Cardiac atrium fibroblast (primary cell): ENCODE measurements around the gene SEC14L5. TPM values are rescaled to one million over a fixed set of nuclear protein-coding genes. Genes with fewer than 3 reads are reported as not detected.

Source experiments
- total RNA-seq: library from RNA; depleted of rRNA; stranded (reverse); fragments of >200 nt; gene quantifications from 2 replicates; pipeline ENCODE4 v1.2.3, GENCODE V29; 2015

SEC14L5 gene
- under 0.01 and 0.72 TPM in 2 replicates for total RNA-seq

DNA sequence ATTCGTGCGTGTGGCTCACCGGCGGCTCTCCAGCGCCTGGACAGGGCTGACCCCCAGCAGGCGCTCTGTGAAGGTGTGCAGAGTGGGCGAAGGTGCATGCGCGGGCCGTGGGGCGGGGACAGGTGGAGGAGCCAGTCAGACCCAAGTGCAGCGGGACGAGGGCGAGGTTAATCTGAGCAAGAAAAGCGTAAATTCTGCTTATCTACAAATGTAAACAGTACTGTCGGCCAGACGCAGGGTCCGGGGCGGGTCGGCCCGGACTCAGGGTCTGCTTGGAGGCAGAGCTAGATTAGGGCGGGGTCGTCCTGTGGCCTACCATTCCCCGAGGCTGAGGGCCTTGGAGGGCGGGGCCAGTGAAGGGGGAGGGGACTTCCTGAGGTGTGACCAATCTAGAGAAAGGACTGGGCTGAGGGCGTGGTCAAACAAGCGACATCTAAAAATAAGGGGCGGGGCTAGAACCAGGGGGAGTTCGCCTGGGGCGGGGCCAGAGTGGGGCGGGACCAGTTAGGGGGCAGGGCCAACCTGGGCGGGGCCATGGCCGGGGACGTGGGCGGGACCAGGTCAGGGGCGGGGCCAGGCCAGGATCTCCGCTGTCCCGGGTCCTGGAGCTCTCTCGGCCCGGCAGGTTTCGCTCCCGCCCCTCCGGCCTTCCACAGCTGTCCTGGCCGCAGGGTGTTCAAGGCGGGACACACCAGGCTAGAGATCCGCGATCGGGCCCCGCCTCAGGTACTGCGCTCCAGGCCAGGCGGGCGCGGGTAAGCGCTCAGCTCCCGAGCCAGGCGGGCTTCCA lies at the start of gene SEC14L5:
Gene SEC14L5, plus strand, starts transcription at position 611 of the 790 bp plus-strand sequence. CDS start 994 bp downstream, outside the sequence.

DNA sequence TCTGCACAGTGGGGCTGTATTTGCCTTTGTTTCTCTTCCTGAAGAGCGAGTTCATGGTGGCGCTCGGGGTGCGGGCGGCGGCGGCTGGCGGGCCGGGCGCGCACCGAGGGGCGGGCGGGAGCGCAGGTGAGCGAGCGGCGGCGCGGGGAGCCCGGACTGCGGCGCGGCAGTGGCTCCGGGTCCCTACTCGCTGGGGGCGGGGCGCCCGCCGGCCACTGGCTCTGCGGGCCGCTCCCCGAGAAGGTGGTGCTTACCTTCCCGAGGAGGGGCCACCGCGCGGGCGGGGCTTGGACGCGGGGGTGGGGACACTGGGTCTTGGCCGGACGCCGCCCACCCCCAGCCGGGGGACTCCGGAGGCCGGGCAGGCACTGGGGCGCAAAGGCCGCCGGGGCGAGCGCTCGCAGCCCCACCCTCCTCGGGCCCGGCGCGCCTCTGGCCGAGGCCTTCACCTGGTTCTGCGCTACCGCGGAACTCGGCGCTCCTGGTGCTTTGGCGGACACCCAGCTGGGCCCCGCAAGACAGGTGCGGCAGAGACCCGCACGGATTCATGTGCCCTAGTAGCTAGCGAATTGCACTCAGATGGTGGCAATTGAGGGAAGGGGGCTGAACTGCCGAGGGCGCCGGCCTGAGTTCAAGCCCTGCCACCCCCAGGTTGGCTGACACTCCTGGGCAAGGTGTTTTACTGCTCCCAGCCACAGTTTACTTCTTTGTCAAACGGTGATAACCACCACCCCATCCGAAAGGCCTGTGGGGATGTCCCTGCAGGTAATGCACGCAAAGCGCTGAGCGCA lies 20.9 kb upstream of the SEC14L5 start, which contains the start of gene PPL:
Gene PPL, minus strand, starts transcription at position 158 of the 791 bp plus-strand sequence. Its CDS starts 103 bp downstream, at position 55.

DNA sequence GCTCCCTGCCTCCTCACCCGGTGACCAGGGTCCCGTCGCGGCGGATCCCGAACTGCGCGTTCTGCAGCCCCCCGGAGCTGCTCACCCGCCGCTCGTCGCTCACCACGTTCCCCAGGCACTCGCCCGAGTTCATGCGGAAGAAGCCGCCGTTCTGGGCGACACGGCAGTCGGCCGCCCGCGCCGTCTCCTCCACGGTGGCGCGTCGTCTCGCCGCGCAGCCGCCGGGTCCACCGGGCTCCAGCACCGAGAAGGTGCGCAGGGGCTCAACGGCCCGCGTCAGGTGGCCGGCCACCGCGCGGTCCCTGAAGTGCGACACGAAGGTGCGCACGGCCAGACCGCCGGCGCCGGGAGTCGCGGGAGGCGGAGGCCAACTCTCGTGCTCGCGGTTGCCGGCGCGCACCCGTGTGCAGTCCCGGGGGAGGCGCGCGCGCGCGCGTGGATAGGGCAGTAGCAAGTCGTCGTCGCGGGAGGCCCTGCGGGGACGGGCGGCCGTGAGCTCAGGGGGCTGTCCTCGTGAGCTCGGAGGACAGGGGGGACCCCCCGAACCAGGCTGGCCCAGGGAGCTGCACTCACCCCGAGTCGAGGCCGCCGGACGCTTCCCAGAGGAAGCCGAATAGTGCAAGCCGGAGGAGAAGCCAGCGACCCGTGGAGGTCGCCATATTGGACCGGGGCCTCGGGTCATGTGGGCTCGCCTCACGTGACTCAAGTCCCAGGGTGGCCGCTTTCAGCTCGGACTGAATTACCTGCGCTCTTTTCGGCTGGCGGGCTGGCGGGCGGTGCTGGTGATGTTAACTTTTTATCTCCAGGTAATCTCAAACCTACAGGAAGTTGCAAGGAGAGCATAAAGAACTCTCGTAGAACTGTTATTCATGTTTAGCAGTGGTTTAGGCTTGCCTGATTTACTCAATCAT lies 75.4 kb downstream of the SEC14L5 start, which contains the start of gene NAGPA:
Gene NAGPA, minus strand, starts transcription at position 680 of the 911 bp plus-strand sequence. Its CDS starts 21 bp downstream, at position 659.

DNA sequence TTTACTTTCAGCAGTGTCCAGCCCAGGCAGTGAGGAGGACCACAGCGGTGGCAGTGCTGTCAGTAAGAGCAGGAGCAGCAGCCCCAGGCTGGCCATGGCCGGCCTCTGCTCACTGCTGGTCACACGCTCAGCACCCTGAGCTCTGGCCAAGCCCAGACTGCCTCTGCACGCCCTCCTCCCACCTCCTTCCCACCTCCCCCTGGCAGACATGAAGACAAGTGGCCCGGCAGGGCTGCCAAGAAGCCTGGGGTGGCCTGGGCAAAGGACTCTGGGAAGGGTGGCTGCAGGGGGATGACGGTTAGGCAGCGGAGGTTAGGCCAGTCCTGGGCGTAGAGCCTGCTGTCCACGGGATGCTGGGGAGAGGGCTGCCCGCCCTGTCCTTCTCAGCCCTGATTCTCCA lies 107.7 kb downstream of the SEC14L5 start, which contains the start of gene C16orf89:
Gene C16orf89, minus strand, starts transcription at position 144 of the 400 bp plus-strand sequence. Its CDS starts 48 bp downstream, at position 96.

Other genes starting within 250 kb of the SEC14L5 start
- gene ANKS3, start 224.1 kb upstream of the SEC14L5 start, total RNA-seq = 13.5 and 15.6 TPM in 2 replicates
- gene DNAAF8, start 223.8 kb upstream of the SEC14L5 start, total RNA-seq = 0.97 and 1.1 TPM in 2 replicates
- gene ZNF500, start 191.2 kb upstream of the SEC14L5 start, total RNA-seq = 8.4 and 16.8 TPM in 2 replicates
- not detected in 2 replicates for gene SEPTIN12, start 170.0 kb upstream of the SEC14L5 start, total RNA-seq
- not detected in 2 replicates for gene SMIM22, start 163.0 kb upstream of the SEC14L5 start, total RNA-seq
- gene ROGDI, start 155.7 kb upstream of the SEC14L5 start, total RNA-seq = 20.6 and 22.4 TPM in 2 replicates
- 31.4 and 32.6 TPM in 2 replicates for gene GLYR1, start 111.0 kb upstream of the SEC14L5 start, total RNA-seq
- 24.2 and 24.3 TPM in 2 replicates for gene UBN1, start 110.8 kb upstream of the SEC14L5 start, total RNA-seq
- gene PPL, start 21.2 kb upstream of the SEC14L5 start, total RNA-seq = 24.6 and 24.9 TPM in 2 replicates
- gene NAGPA, start 75.6 kb downstream of the SEC14L5 start, total RNA-seq = 24.2 and 47.6 TPM in 2 replicates
- gene C16orf89, start 107.6 kb downstream of the SEC14L5 start, total RNA-seq = 1.5 and 5.1 TPM in 2 replicates
- gene ALG1, start 113.5 kb downstream of the SEC14L5 start, total RNA-seq = 40.7 and 49.8 TPM in 2 replicates
- 7.4 and 9.7 TPM in 2 replicates for gene EEF2KMT, start 139.5 kb downstream of the SEC14L5 start, total RNA-seq